NCI-H2081 treated with DMSO at 0.1 percent for 48 hours (cell line): ENCODE data around the gene COPS7A.

Source experiments
- DNase-seq: peaks from one replicate; lab custom pipeline; 2025; lab: John Stamatoyannopoulos, UW

Gene COPS7A, protein sequence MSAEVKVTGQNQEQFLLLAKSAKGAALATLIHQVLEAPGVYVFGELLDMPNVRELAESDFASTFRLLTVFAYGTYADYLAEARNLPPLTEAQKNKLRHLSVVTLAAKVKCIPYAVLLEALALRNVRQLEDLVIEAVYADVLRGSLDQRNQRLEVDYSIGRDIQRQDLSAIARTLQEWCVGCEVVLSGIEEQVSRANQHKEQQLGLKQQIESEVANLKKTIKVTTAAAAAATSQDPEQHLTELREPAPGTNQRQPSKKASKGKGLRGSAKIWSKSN

DNA sequence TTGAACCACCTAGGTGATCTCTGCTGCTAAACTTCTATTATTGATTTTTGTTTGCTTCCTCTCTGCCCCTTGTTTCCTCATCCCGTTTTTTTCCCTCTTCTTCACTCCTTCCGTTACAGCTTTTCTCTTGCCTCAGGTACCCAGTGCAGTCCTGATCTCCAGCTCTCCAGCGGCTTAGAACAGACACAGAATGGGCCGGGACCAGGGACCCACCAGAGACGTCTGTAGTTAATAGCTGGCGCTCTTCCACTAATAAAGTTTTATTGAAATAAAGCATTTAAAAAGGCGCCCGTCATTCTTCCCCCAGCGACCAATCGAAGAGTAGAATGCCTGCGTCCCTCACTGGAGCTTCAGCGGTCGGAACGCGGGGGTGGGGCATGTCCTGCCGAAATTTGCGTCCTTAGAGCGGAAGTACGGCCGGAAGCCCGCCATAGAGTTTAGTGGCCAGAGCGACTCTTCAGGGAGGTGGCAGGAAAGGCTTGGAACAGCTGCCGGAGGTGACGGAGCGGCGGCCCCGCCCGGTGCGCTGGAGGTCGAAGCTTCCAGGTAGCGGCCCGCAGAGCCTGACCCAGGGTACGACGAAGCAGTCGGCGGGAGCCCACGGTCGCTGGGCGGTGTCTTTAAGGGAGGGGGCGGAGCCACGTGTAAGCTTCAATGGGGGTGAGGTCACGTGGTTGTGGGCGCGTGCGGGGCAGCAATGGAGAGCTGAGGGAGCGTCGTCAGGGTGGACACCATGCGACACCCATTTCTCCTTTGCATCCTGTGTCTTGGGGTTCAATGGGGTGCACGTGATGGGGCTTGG lies at the start of gene COPS7A:
Gene COPS7A (plus strand): TSS at position 440 of the 802 bp plus-strand sequence. CDS start 611 bp downstream, outside the sequence.
- DNase-seq, result peak; percentile 98

DNA sequence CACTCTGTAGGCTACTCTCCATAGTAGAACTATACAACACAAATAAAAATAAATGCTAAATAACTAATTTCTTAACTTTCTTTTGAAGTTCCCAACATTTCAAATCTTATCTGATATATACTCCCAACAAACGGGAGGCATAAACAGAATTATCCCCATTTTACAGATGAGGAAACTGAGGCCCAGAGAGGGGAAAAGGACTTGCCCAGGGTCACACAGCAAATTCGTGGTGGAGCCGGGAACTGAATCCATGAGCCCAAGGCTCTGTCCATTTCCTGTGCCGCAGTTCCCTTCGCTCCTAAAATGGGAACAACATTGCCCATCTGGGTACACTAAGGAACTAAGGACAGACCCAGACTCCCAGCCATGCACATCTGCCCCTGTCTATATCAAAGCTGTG lies 46.9 kb upstream of the COPS7A start:
- no peak for DNase-seq

DNA sequence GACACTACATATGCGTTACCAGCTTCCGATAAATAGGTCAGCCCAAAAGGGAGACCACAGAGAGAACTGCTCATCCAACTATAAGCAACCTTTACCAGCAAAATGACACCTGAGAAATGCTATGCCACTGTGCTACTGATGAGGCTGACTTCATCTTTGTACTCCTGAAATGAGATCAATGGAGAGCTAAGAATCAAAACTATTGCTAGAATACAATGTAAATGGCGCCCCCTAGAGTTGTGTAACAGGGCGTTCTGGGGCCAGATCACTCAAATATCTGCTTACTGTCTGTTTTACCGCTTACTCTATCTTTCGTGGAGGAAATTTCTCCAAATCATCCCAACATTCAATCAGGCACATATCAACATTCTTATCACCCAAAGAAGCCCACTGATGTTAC lies 39.2 kb upstream of the COPS7A start:
- DNase-seq, result peak; percentile 32

DNA sequence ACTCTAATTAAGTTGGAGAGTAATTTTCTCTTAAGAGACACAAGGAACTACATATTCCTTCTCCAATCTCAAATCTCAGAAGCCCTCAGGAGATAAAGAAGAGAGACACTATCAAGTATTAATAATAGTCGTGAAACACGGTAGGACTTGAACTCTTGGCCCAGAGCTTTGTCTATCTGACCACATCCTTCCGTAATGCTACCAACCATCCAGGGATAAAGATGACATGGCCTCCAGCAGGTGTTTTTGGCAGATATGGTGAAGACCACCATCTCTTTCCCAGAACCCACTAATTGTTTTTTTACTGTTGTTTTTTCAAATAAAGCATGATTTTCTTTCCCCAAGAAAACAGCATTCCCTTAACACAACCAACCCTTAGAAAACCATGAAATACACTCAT lies 38.0 kb upstream of the COPS7A start:
- no peak for DNase-seq

DNA sequence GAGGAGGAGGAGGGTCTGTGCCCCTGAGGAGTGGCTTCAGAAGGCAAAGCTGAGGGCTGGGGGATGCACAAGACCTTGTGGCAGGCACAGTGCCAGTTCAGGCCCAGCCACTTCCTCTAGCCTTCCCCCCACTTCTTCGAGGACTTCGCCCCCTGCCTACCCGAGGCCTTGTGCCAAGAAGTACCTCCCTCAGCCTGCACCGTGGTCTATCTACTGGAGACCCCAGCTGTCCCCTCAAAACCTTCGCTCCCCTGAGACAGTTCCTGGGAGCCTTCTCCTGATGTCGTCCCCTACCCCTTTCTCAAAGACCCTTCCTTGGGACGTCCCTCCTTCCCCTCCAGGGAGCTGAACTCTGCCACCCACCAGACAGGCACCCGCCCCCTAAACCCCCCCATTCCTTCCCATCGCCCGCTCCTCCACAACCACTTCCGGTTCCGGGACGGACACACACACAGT lies 35.3 kb upstream of the COPS7A start:
- no peak for DNase-seq

DNA sequence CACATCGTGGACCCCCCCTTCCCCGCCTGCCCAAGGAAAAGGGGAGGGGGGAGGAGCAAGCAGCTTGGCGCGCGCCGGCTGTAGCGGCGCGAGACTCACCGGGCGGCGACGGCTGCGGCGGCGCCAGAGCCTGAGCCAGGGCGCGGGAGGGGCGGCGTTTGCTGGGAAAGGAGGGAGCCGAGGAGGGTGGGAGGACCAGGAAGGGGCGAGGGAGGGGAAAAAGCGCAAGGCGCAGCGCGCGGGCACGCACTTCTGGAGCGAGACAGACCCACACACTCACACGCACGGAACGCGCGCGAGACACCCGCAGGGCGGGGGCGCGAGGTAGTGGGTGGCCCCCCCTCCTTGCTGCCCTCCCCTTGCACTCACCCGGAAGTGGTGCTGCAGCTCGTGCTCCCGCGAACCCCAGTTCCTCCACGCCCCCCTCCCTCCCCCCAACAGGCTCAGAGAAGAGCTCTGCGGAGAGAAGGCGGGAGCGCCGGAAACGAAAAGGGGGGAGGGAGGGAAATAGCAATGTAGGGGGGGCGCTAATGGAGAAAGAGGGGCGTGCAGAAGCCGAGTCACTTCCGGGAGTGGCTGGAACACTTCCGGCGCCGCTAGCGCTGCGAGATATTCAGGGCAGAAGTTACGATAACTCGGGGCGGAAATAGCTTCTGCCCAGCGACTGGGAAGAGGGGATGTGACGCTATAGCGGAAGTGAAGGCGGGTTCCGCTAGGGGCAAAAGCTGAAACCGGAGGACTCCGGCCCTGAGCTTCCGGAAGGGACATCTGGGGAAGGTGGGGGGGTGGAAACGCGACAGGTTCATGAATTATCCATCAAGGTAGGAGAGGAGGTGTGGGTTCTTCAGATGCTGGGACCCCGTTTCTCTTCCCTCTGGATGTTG lies 34.6 kb upstream of the COPS7A start, which contains the start of gene ZNF384:
Gene ZNF384 (minus strand): TSS at position 377 of the 884 bp plus-strand sequence. CDS start 9,855 bp downstream, outside the sequence.
- DNase-seq, result peak; percentile 96

DNA sequence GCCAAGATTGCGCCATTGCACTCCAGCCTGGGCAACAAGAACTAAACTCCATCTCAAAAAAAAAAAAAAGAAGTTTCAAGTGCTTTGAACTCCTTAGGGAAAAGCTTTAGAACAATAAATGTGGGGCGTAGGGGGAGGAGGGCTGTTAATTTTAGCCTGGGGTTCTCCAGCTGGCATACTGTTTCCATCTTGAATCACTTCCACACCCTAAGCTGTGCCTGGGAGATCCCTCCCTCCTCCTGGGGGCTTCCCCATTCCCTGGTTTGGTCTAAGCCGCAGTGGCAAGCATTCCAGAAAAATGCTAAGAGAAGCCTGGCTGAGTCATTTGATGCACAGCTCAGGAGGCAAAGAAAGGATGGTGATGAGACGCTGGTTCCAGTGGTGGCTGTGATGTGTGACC lies 32.4 kb upstream of the COPS7A start:
- DNase-seq, result no peak

DNA sequence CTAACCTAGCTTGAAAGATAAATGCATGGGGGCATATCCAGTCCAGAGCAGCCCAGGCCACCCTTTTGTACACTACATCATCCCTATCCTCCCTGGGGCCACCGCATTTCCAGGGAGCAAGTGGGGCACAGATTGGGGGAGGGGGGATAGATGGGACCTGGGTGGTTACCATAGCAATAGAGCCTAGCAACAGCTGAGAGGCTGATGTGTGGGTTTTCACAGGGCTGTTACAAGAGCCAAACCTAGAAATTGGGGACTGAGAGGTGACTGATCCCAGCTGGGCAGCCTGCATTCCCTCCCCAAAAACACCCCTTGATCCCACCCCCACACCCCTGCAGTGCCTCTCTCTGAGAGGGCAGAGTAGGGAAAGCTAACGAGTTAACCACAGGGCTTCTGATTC lies 31.0 kb upstream of the COPS7A start:
- DNase-seq, result no peak

DNA sequence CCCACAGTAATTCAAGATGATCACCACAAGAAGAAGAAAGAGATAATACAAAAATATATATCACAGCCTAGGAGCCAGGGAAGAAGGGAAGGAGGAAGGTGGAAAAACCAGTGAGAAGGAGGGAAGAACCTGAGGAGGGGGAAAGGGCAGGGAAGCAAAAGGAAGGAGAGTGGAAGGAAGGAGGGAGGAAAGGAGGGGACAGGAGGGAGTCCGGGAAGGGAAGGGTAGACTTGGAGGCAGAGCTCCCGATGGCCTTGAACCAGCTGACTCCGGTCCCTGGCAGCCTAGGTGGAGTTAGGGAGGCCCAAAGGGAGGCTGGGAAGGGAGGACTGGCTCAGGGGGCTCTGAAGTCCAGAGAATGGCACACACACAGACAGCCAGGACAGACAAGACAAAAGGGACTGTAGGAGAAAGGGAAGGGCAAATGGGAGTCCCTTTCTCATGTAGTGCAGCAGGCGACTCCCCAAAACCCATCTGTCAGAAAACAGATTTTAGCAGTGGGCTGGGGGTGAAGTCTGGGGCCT lies 30.0 kb upstream of the COPS7A start:
- DNase-seq, result no peak

DNA sequence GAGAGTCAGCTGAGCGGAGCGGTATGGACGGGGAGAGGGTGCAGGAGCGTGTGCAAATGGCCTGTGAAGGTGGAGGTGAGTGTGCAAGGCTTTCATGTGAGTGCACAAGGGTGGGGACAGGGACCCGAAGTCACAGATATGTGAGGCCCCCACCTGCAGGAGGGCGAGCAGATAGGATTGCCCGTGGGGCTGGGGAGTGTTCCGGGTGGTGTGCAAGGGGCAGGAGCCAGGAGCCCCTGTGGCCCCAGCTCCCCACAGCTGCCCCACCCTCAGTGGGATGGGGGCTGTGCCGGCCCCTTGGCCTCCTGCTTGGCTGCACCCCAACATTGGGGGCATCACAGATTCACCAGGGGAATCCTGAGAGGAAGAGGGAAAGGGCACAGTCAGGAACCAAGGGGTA lies 29.1 kb upstream of the COPS7A start:
- no peak for DNase-seq

DNA sequence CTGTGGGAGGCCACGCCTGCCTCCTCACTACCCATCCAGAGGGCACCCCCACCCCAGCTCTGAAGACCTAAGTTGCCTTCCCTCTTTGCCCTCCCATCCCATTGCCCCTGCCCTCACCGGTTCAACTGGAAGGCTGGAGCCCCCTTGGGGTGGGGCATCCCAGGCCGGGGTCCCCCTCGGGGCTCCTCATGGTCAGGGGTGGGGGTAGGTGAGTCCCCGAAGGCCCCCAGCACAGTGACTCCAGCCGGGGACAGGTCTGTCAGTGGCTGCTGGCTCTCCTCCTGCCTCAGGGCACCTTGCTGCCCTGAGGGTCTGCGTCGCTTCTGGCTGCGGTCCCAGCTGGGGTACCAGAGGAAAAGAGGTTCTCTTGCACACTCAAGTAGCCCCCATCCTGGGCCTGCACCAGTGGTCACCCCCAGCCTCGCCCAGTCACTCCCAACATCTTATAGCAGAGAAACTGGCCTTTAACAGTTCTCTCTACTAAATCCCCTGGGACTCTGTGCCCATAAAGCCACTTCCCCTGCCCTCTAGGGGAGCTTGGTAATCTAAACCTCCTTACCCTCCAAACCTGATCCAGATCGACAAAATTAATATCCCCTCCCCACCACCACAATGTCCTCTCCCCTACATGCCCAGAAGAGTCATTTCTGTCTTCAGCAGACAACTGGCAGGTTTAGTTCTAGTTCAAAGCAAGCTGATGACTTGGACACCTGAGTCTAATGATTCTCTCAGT lies 28.4 kb upstream of the COPS7A start:
- no peak for DNase-seq

DNA sequence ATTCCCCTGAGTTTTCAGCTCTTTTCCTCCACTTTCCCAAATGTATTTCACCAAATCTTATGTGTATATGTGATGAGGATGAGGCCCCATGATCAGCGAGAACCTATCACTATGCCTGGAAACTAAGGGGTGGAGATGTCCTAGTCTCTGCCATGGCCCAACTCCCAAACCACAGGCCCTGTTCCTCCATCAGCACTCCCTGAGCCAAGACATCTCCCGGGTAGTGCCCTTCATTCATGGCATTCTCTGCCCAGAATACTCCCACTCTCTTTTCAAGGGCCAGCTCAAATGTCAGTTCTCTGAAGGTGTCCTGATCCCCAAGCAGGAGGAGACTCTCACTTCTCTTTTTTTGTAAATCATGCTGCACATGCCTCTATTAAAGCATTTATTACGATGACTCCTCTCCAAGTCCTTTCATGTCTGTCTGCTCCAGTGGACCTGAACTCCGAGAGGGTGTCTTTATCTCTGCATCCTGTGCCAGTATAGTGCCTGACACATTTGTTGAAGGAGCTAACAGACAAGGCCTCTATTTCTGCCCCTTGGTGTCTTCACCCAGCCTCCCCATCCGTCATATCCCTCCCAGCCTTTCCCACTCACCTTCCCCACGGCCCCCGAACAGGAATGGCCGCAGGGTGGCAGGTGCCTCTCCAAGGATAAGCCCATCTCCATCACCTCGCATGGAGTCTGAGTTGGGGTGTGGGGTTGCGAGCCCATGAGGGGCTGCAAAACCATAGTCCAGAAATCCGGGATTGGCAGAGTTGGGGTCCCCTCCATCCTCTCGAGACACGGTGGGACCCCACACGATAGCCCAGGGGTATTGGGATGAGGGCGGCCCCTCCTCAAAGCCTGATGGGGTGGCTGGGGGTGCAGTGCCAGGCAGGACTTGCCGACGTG lies 26.9 kb upstream of the COPS7A start:
- no peak for DNase-seq

DNA sequence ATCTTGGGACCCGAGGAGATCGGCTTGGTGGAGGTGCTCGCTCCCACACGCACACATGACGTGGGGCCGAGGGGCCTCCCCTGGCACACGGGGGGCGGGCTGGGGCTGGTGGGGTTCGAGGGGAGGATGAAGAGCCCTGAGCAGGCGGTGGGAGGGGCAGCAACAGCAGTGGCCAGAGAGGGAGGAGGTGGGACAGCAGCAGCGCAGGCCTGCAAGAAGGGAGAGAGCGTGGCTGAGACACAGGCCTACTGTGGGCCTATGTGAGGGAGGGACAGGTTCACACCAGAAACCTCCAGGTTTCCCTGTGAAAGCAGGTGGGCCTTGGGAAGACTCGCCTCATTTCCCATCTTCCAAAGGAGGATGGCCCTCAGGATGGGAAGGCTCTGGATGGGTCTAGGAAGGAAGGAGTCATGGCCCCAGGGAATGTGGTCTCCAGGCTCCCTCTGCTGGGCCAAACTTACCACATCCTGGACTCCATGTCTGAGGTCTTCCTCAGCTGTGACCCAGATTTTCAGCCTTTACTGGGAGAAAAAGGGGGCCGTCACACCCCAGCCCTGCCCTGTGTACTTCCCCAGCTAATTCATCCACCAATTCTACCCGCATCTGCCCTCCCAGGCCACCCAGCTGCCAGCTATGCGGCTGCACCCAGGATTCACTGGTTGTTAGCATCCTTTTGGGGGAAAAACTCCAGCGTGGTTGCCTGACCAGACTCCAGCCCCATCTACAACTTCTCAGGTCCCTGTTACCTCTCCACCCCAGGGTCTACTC lies 26.1 kb upstream of the COPS7A start:
- no peak for DNase-seq

DNA sequence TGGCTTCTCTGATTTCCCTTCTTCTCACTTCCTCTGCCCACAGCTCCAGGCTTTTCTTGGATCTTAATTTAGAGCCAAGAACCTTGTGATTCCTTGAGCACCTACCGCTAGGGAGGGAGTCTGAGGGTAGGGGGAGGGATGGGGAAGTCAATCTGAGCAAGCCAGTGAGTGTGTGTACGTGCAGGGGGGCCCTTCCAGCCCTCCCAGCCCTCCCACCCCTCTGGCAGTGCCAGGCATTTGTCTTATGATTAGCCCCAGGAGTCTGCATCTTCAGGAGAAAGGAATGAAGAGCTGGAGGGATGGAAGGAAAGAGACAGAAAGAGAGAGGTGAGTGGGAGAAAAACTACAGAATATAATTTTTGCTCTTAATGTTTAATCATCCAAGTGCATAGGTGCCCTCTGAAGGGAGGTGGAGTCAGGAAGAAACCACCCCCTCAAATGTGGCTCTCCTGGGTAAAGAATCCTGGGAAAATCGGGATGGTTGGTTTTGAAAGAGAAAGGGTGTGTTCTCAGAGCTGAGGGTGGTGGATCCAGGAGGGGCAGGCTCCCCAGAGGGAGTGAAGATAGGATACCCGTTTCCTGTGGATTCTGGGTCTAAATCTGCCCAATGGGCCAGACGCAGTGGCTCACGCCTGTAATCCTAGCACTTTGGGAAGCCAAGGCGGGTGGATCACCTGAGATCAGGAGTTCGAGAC lies 25.3 kb upstream of the COPS7A start:
- DNase-seq, result no peak

DNA sequence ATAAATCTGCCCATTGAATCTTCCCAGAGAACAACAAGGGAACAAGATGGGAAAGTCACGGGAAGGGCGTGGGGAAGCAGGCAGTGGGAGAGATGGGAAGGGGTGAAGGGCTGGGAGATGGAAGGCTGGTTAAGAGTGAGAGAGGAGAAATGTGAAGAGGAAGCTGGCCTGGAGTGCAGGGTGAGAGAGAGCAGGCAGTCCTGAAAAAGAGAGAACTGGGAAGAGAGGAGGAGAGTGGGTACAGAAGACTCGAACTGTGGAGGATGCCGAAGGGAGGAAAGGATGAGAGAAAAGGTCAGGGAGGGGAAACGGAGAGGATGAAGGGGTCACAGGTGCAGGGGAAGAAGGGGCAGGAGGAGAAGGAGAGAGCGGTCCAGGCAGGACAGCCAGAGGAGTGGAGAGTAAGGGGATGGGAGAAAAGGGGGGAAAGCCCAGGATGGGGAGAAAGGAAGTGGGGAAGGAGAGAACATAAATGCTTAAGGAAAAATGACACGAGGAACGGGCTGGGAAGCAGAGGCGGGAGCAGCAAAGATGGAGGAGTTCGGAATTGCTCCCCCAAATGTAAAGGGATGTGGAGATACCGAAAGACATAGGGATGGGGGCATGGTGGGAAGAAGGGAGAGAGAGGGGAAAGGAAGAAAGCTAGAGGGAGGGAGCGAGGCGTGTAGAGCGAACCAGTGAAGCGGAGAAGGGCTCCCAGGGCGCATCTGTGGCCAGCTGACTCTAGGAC lies 24.4 kb upstream of the COPS7A start:
- no peak for DNase-seq

DNA sequence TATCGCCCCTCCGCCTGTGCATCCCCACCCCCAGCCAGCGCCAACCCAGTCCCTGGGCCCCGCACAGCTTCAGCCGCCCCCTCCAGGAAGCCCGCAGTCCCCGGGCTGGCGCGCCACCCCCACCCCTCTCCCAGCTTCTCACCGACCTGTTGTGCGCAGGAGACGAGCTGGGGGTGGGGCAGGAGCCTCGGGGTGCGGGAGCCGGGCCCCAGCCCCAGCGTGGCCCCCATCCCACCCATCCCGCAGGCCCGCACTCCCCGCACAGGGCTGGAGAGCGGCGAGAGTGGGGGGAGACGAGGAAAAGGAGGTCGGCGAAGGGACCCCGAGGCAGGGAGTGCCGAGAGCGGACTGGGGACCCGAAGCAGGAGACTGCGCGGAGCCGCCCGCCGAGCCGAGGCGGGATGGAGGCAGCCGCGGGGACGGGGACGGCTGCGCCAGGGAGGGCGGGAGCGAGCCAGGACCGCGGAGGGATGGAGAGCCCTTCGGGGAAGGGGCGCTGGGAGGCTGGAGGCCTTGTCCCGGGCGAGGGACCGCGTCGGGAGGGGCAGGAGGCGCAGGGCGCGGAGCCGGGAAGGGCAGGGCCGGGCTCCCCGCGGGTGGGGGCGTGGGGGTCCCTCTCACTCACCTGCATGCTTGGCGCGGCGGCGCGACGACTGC lies 23.7 kb upstream of the COPS7A start:
- DNase-seq, result no peak

DNA sequence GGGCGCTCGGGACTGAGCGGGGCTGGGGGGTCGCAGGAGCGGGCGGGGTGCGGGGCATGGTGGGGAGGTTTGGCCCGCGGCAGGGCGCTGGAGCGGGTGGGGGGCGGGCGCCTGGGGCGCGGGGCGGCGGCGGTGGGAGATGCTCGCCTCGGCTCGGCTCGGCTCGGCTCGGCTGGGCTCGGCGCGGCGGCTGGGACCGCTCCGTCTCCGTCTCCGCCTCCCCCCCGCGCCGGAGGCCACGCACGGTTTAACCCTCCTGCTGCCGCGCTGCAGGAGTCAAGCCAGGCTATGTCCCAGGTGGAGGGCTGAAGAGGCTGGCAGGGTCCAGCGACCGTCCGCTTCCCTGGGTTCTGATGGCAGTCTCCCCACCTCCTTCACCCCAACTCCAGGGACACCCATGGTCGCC lies 23.2 kb upstream of the COPS7A start, which contains the start of gene PIANP:
Gene PIANP (minus strand): TSS at position 170 of the 406 bp plus-strand sequence. CDS start 2,754 bp downstream, outside the sequence.
- DNase-seq, result no peak
